GM23338 (cell line): Measurements from ENCODE around the gene NTPCR. TPM values are rescaled to one million over a fixed set of nuclear protein-coding genes. Genes with fewer than 3 reads are reported as not detected.

Experiments used
- ATAC-seq: fragments of 200-7000 bp; cut with Tn5 transposase; 3 replicates; pipeline ENCODE4 v1.9.1; 2020
- DNase-seq: peaks from one replicate; pipeline ENCODE4 v3.0.0-alpha.2; 2015; ENCODE audit warnings: low spot score
- H2AFZ ChIP-seq: fragments of 200-600 bp; sonication (generic); 2 replicates; pipeline ENCODE4 v1.8.0; 2016; ENCODE audit warnings: antibody characterized with exemption, mild to moderate bottlenecking, moderate library complexity
- H3F3A ChIP-seq: fragments of 200-600 bp; sonication (generic); replicated peaks from 2 replicates; pipeline ENCODE4 v1.8.0; 2017; ENCODE audit warnings: antibody characterized with exemption, mixed run types, low read depth
- H3K27ac ChIP-seq: fragments of 200-600 bp; sonication (generic); 2 replicates; pipeline ENCODE4 v1.6.1; 2016; ENCODE audit warnings: low read depth
- H3K27me3 ChIP-seq: fragments of 200-600 bp; sonication (generic); 2 replicates; pipeline ENCODE4 v1.8.0; 2016; ENCODE audit warnings: mild to moderate bottlenecking, mixed run types, moderate library complexity; ENCODE audit not compliant: insufficient read depth
- H3K36me3 ChIP-seq: fragments of 200-600 bp; sonication (generic); 2 replicates; pipeline ENCODE4 v1.8.0; 2016; ENCODE audit warnings: mild to moderate bottlenecking; ENCODE audit not compliant: insufficient read depth
- H3K4me1 ChIP-seq: fragments of 200-600 bp; sonication (generic); 2 replicates; pipeline ENCODE4 v1.8.0; 2016; ENCODE audit warnings: mild to moderate bottlenecking, moderate library complexity; ENCODE audit not compliant: insufficient read depth
- H3K4me2 ChIP-seq: fragments of 200-600 bp; sonication (generic); 2 replicates; pipeline ENCODE4 v1.7.1; 2017; ENCODE audit warnings: mixed run types
- H3K4me3 ChIP-seq: fragments of 200-600 bp; sonication (generic); 2 replicates; pipeline ENCODE4 v1.6.1; 2016; ENCODE audit warnings: mixed run types
- H3K79me2 ChIP-seq: fragments of 200-600 bp; sonication (generic); replicated peaks from 2 replicates; pipeline ENCODE4 v1.8.0; 2017; ENCODE audit warnings: mild to moderate bottlenecking; ENCODE audit not compliant: insufficient read depth
- H3K9me2 ChIP-seq: fragments of 200-600 bp; sonication (generic); 2 replicates; pipeline ENCODE4 v1.8.0; 2017; ENCODE audit not compliant: insufficient read depth
- H4K20me1 ChIP-seq: fragments of 200-600 bp; sonication (generic); replicated peaks from 2 replicates; pipeline ENCODE4 v1.8.0; 2017; ENCODE audit warnings: mild to moderate bottlenecking; ENCODE audit not compliant: insufficient read depth
- H3K27ac Mint-ChIP-seq: 2 replicates; pipeline ENCODE4 v1.8.0; 2020; ENCODE audit warnings: inconsistent platforms, mild to moderate bottlenecking, moderate library complexity, mixed read lengths
- H3K27me3 Mint-ChIP-seq: 3 replicates; pipeline ENCODE4 v1.8.0; 2022; ENCODE audit warnings: low read depth, mild to moderate bottlenecking, moderate library complexity, mixed read lengths, inconsistent platforms; ENCODE audit not compliant: insufficient read depth, poor library complexity
- H3K36me3 Mint-ChIP-seq: 3 replicates; pipeline ENCODE4 v1.8.0; 2021; ENCODE audit warnings: low read depth, mild to moderate bottlenecking, inconsistent platforms, moderate library complexity, mixed read lengths
- H3K4me1 Mint-ChIP-seq: 3 replicates; pipeline ENCODE4 v1.8.0; 2020; ENCODE audit warnings: mild to moderate bottlenecking, inconsistent platforms, mixed read lengths
- H3K4me3 Mint-ChIP-seq: 3 replicates; pipeline ENCODE4 v1.8.0; 2021; ENCODE audit warnings: moderate library complexity, mild to moderate bottlenecking, inconsistent platforms, mixed read lengths
- H3K9me3 Mint-ChIP-seq: 3 replicates; pipeline ENCODE4 v1.8.0; 2020; ENCODE audit warnings: moderate library complexity, mild to moderate bottlenecking, inconsistent platforms, mixed read lengths
- CTCF ChIP-seq, 2 experiments: fragments of 200-600 bp in 1 of 2; sonication (generic) in 1 of 2; conservative IDR thresholded peaks; 2 replicates each; pipeline versions ENCODE4 v1.5.1 to v1.6.1; 2016 to 2017; ENCODE audit warnings: antibody characterized with exemption in 2 of 2, low read depth in 2 of 2, mild to moderate bottlenecking in 2 of 2, moderate library complexity in 1 of 2
- ETS1 ChIP-seq: IDR thresholded peaks from 2 replicates; pipeline ENCODE4 v1.6.1; 2016; ENCODE audit warnings: antibody characterized with exemption
- EZH2 ChIP-seq: fragments of 200-600 bp; sonication (generic); IDR thresholded peaks from one replicate; pipeline ENCODE4 v1.8.0; 2017; ENCODE audit warnings: antibody characterized with exemption, mild to moderate bottlenecking, low read depth; ENCODE audit not compliant: unreplicated experiment
- EZH2phosphoT487 ChIP-seq: fragments of 200-600 bp; sonication (generic); IDR thresholded peaks from one replicate; pipeline ENCODE4 v1.8.1; 2018; ENCODE audit warnings: antibody characterized with exemption; ENCODE audit not compliant: unreplicated experiment
- JUNB ChIP-seq: IDR thresholded peaks from one replicate; pipeline ENCODE4 v1.6.1; 2016; ENCODE audit warnings: antibody characterized with exemption; ENCODE audit not compliant: unreplicated experiment
- NANOG ChIP-seq: IDR thresholded peaks from 2 replicates; pipeline ENCODE4 v1.6.1; 2016; ENCODE audit warnings: antibody characterized with exemption, borderline replicate concordance
- REST ChIP-seq: IDR thresholded peaks from one replicate; pipeline ENCODE4 v1.6.1; 2018; ENCODE audit warnings: antibody characterized with exemption; ENCODE audit not compliant: unreplicated experiment
- STAT1 ChIP-seq: IDR thresholded peaks from one replicate; pipeline ENCODE4 v1.6.1; 2016; ENCODE audit warnings: antibody characterized with exemption; ENCODE audit not compliant: unreplicated experiment
- ZNF331 ChIP-seq: fragments of 250-450 bp; sonication (Bioruptor Pico); IDR thresholded peaks from 2 replicates; pipeline ENCODE4 v1.5.0; 2020; ENCODE audit warnings: low read depth, mild to moderate bottlenecking, moderate library complexity
- ZNF462 ChIP-seq: fragments of 250-450 bp; sonication (Bioruptor Pico); IDR thresholded peaks from 2 replicates; pipeline ENCODE4 v1.5.0; 2020; ENCODE audit warnings: mild to moderate bottlenecking, moderate library complexity
- polyA plus RNA-seq: library from polyadenylated mRNA; unstranded; fragments of >200 nt; fragmentation: Nextera tagmentation; extraction: Ambion mirVana; gene quantifications from 2 replicates; pipeline ENCODE4 v1.2.1, GENCODE V29; 2016
- total RNA-seq: library from RNA; depleted of rRNA; stranded (reverse); fragments of >200 nt; shearing (Covaris generic); gene quantifications from 2 replicates; pipeline ENCODE4 v1.2.3, GENCODE V29; 2014

NTPCR gene
- total and polyA plus RNA-seq, 2 experiments from 2014 or later, result 64.1 to 150 TPM

GRCh38 chr1:232917053-232917452 lies 33.4 kb upstream of the NTPCR start:
- H4K20me1 ChIP-seq, result no peaks in the 10 kb centered on the region
- no peak overlapping the region for H3K27ac ChIP-seq
- H3K9me3 Mint-ChIP-seq, result no peaks in the 10 kb centered on the region
- no peaks in the 10 kb centered on the region for H3K36me3 ChIP-seq
- no peak overlapping the region for H3K4me3 ChIP-seq
- H3K27me3 Mint-ChIP-seq, result peaks cover 4% of the 10 kb centered on the region
- no peak for TF ChIP-seq CTCF (conservative IDR thresholded peaks at IDR 0.05; ENCODE audit: low read depth in 2 of 2)
- no peak for TF ChIP-seq ETS1
- no peak for TF ChIP-seq ZNF331 (CRISPR knock-in tag)
- TF ChIP-seq STAT1, result no peak
- no peak for TF ChIP-seq NANOG
- TF ChIP-seq EZH2phosphoT487, result no peak
- TF ChIP-seq ZNF462 (CRISPR knock-in tag), result no peak
- TF ChIP-seq REST, result no peak
- TF ChIP-seq EZH2, result no peak
- TF ChIP-seq JUNB, result no peak
- no peak overlapping the region for H3K4me3 Mint-ChIP-seq
- H3K36me3 Mint-ChIP-seq, result no peaks in the 10 kb centered on the region
- H2AFZ ChIP-seq, result no peak overlapping the region
- ATAC-seq, result no peak
- H3K4me1 Mint-ChIP-seq, result peaks cover 3% of the 10 kb centered on the region; the same call in 1 of the 3 replicates
- H3K9me2 ChIP-seq, result no peaks in the 10 kb centered on the region
- H3K27me3 ChIP-seq, result no peaks in the 10 kb centered on the region
- H3K79me2 ChIP-seq, result no peaks in the 10 kb centered on the region
- H3K4me1 ChIP-seq, result no peaks in the 10 kb centered on the region
- no peak overlapping the region for H3K4me2 ChIP-seq
- H3F3A ChIP-seq, result no peaks in the 10 kb centered on the region
- DNase-seq, result no peak
- no peak overlapping the region for H3K27ac Mint-ChIP-seq
